Measurements from ENCODE around the gene CLEC18B.
"Not testable (repeated sequence)": the region's sequence is repeated elsewhere in the genome, so short reads cannot be mapped to it uniquely, and the experiment has no call there.

CLEC18B gene

GRCh38 chr16:74404148-74404933 is 16.9 kb downstream of the CLEC18B start:
- not testable (repeated sequence) for DNase-seq

DNA sequence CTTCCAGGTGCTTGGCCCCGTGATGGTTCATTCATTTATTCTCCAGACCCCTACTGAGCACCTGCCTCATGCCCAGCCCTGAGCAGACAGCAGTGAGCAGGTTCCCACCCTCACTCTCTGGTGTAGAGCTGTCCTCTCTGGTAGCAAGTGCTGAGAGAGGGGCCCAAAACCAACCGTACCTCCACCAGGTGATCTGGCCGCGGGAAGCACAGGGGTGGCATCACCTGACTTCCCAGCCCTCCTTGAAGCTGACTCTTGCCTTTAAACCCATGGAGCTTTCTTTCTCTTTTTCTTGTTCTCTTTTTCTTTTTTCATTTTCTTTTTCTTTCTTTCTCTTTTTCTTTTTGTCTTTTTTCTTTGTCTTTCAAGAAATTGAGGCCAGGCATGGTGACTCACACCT is 21.0 kb downstream of the CLEC18B start:
- DNase-seq: not testable (repeated sequence)

GRCh38 chr16:74398212-74398895 is 22.9 kb downstream of the CLEC18B start:
- not testable (repeated sequence) for DNase-seq

GRCh38 chr16:74396521-74397017 is 24.7 kb downstream of the CLEC18B start:
- DNase-seq: not testable (repeated sequence)

DNA sequence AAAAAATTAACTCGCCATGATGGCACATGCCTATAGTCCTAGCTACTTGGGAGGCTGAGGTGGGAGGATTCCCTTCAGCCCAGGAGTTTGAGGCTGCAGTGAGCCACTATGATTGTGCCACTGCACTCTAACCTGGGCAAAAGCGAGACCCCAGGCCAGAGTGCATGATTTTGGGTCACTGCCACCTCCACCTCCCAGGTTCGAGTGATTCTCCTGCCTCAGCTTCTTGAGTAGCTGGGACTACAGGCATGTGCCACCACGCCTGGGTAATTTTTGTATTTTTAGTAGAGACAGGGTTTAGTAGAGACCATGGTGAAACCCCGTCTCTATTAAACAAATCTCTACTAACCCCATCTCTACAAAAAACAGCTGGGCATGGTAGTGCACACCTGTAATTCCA is 26.7 kb downstream of the CLEC18B start:
- not testable (repeated sequence) for DNase-seq

DNA sequence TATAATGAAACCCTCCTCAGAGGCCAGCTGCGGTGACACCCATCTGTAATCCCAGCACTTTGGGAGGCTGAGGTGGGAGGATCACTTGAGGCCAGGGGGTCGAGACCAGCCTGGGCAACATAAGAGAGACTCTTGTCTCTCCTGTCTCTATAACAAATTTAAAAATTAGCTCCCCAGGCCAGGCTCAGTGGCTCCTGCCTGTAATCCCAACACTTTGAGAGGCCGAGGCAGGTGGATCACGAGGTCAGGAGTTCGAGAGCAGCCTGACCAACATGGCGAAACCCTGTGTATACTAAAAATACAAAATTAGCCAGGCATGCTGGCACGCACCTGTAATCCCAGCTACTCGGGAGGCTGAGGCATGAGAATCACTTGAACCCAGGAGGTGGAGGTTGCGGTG is 27.1 kb downstream of the CLEC18B start:
- not testable (repeated sequence) for DNase-seq

- DNase-seq: not testable (repeated sequence)
These were observed 29.7 kb downstream of the CLEC18B start for GRCh38 chr16:74391454-74392050.

DNA sequence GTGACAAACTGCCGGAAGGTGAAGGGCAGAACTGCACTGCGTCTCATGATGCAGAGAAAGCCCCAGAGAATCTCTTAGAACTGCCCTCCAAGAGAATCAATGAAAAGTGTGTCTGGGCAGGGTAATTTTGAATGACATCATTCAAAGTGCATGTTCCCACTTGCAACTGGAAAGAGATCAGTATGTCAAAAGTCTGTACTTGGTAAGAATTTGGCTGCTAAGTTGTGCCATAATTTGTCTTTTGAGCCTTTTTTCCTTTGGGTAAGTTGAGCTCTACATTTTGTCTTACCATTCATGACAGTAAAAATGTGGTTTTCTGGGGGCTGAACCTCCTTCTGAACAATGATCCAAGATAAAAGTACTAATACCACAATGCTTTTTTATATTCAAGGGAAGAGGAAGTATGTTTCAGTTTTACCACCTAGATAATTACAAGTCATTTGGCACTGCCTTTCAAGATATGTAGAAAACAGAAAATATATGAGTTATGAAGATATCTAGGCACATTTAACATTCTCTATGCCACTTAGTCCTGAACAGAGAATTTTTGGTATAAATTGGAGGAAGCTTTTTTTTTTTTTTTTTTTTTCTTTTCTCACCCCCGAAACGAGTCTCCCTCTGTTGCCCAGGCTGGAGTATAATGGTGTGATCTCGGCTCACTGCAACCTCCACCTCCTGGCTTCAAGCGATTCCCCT is 38.8 kb downstream of the CLEC18B start:
- DNase-seq: not testable (repeated sequence)

- not testable (repeated sequence) for DNase-seq
These were observed 47.5 kb downstream of the CLEC18B start for GRCh38 chr16:74373847-74374184.

DNA sequence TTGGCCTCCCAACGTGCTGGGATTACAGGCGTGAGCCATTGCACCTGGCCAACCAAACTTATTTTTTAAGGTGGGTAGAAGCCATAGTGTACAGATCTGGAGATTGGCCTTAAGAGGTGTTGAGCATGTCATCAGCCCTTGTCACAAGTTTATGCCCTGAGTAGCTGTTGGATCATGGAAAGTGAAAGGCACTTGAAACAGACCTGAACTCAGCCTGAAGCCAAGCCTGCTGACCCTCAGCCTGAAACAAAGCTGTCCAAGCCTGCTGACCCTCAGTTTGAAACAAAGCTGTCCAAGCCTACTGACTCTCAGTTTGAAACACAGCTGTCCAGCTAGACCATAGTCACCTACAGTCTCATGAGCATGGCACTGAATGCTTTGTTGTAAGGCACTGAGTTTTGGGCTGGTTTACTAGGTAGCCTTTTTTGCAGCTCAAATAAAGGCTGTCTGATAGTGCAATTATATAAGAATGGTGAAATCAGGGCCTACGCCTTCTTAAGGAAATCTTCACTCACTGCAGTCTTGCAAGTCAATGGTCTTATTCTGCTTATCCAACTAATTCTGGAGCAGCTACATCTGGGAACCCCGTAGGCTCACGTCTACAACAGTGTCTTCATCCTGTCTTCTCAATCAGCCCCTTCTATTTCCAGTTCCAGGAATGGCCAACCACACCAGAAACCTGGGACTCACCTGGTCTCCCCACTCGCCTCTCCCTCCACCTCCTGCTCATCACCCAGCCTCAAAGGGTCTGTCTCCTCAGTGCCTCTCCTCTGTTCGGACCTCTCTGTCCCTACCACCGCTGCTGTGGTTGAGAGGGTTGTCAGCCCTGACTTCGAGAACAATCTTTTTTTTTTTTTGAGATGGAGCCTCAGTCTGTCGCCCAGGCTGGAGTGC is 48.1 kb downstream of the CLEC18B start:
- DNase-seq: no peak

- DNase-seq: no peak
These were observed 48.9 kb downstream of the CLEC18B start for GRCh38 chr16:74372369-74372768.

DNA sequence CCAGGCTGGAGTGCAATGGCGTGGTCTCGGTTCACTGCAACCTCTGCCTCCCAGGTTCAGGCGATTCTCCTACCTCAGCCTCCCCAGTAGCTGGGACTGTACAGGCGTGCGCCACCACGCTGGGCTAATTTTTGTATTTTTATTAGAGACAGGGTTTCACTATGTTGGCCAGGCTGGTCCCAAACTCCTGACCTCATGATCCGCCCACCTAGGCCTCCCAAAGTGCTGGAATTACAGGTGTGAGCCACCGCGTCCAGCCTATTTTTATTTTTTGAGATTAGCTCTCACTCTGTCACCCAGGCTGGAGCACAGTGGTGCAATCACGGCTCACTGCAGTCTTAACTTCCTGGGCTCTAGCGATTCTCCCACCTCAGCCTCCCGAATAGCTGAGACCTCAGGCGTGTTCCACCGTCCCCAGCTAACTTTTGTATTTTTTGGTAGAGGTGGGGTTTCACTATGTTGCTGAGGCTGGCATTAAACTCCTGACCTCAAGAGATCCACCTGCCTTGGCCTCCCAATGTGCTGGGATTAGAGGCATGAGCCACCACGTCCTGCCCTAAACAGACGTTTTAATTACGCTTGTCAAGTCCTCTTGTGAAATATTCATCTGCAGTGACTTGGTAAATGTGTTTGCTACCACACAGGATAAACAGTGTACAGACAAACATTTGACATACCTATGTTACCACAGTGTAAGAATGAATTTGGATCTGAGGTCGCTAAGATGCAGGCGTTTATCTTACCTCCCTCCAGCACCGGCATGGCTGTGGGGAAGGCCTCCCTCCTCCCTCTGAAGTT is 50.7 kb downstream of the CLEC18B start:
- DNase-seq: not testable (repeated sequence)

- peak; percentile 91 for DNase-seq
These were observed 53.0 kb downstream of the CLEC18B start for GRCh38 chr16:74368002-74368911.

GRCh38 chr16:74367469-74368001 is 53.7 kb downstream of the CLEC18B start:
- DNase-seq: not testable (repeated sequence)

GRCh38 chr16:74361646-74362610 is 59.4 kb downstream of the CLEC18B start:
- not testable (repeated sequence) for DNase-seq
